ENCODE results near the gene IL15.

DNA sequence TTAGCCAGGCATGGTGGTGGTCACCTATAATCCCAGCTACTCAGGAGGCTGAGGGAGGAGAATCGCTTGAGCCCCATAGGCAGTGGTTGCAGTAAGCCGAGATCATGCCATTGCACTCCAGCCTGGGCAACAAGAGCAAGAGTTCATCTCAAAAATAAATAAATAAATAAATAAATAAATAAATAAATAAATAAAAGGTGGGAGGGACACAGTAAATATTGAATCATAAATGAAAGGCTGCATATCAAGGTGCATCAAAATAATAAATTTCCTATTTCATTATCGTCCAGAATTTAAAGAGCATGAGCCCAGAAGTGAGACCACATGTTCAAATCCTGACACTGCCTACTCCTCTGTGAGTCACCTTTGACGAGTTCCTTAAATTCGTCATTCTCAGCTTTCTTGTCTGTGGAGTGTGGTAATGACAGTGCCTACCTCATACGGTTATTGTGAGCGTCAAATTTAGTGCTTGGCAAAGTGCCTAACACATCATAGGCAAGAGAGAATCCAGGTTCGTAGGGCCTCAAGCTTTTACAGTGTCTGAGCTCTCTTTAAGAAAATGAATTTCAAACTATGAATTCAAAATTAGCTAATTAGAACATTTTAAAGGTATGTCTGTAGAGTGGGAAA, 49.9 kb downstream of the IL15 start:
- TF ChIP-seq, protein P1, sequence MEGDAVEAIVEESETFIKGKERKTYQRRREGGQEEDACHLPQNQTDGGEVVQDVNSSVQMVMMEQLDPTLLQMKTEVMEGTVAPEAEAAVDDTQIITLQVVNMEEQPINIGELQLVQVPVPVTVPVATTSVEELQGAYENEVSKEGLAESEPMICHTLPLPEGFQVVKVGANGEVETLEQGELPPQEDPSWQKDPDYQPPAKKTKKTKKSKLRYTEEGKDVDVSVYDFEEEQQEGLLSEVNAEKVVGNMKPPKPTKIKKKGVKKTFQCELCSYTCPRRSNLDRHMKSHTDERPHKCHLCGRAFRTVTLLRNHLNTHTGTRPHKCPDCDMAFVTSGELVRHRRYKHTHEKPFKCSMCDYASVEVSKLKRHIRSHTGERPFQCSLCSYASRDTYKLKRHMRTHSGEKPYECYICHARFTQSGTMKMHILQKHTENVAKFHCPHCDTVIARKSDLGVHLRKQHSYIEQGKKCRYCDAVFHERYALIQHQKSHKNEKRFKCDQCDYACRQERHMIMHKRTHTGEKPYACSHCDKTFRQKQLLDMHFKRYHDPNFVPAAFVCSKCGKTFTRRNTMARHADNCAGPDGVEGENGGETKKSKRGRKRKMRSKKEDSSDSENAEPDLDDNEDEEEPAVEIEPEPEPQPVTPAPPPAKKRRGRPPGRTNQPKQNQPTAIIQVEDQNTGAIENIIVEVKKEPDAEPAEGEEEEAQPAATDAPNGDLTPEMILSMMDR (IDR thresholded peaks at IDR 0.05): no peak
- no peak for TF ChIP-seq POLR2A (IDR thresholded peaks at IDR 0.05)

Measured in testis (tissue), 2 donors.